ENCODE measurements around the gene FOXP1.

Gene FOXP1

GRCh38 chr3:71570546-71570945 is 13.0 kb downstream of the FOXP1 start:
- DNase-seq (ENCODE audit: insufficient read length, low spot score) (no peak), FAIRE-seq (no peak)
- TF ChIP-seq POLR2AphosphoS5 (IDR thresholded peaks at IDR 0.05; ENCODE audit: low read depth, low read length) (no peak), TAF1 (IDR thresholded peaks at IDR 0.05; ENCODE audit: low read depth, low read length) (no peak), SPI1 (IDR thresholded peaks at IDR 0.05; ENCODE audit: low read depth, low read length) (no peak), POU2F2 (IDR thresholded peaks at IDR 0.05; ENCODE audit: low read depth, low read length) (no peak), PAX5 (IDR thresholded peaks at IDR 0.05; ENCODE audit: insufficient read depth, low read length, severe bottlenecking) (no peak), POLR2A (IDR thresholded peaks at IDR 0.05; ENCODE audit: low read depth, low read length) (no peak)

GRCh38 chr3:71568207-71568606 is 15.3 kb downstream of the FOXP1 start:
- FAIRE-seq, result no peak
- TF ChIP-seq TAF1 (IDR thresholded peaks at IDR 0.05; ENCODE audit: low read depth, low read length), result no peak
- no peak for TF ChIP-seq POLR2A (IDR thresholded peaks at IDR 0.05; ENCODE audit: low read depth, low read length)
- TF ChIP-seq PAX5 (IDR thresholded peaks at IDR 0.05; ENCODE audit: insufficient read depth, low read length, severe bottlenecking), result no peak
- no peak for TF ChIP-seq SPI1 (IDR thresholded peaks at IDR 0.05; ENCODE audit: low read depth, low read length)
- no peak for DNase-seq (ENCODE audit: insufficient read length, low spot score)

GRCh38 chr3:71566776-71567175 is 16.8 kb downstream of the FOXP1 start:
- no peak for FAIRE-seq
- DNase-seq (ENCODE audit: insufficient read length, low spot score), result no peak
- no peak for TF ChIP-seq SPI1 (IDR thresholded peaks at IDR 0.05; ENCODE audit: low read depth, low read length)

- no peak for FAIRE-seq
- DNase-seq (ENCODE audit: insufficient read length, low spot score), result no peak
- TF ChIP-seq POLR2A (IDR thresholded peaks at IDR 0.05; ENCODE audit: low read depth, low read length) (no peak), PAX5 (IDR thresholded peaks at IDR 0.05; ENCODE audit: insufficient read depth, low read length, severe bottlenecking) (no peak), SPI1 (IDR thresholded peaks at IDR 0.05; ENCODE audit: low read depth, low read length) (no peak), POU2F2 (IDR thresholded peaks at IDR 0.05; ENCODE audit: low read depth, low read length) (no peak), TAF1 (IDR thresholded peaks at IDR 0.05; ENCODE audit: low read depth, low read length) (no peak), POLR2AphosphoS5 (IDR thresholded peaks at IDR 0.05; ENCODE audit: low read depth, low read length) (no peak)
These were observed 17.6 kb downstream of the FOXP1 start for GRCh38 chr3:71565976-71566375.

- FAIRE-seq (no peak), DNase-seq (ENCODE audit: insufficient read length, low spot score) (no peak)
- TF ChIP-seq PAX5 (IDR thresholded peaks at IDR 0.05; ENCODE audit: insufficient read depth, low read length, severe bottlenecking), result no peak
- TF ChIP-seq SPI1 (IDR thresholded peaks at IDR 0.05; ENCODE audit: low read depth, low read length), result no peak
- no peak for TF ChIP-seq TAF1 (IDR thresholded peaks at IDR 0.05; ENCODE audit: low read depth, low read length)
- TF ChIP-seq POLR2A (IDR thresholded peaks at IDR 0.05; ENCODE audit: low read depth, low read length), result no peak
- no peak for TF ChIP-seq POLR2AphosphoS5 (IDR thresholded peaks at IDR 0.05; ENCODE audit: low read depth, low read length)
These were observed 18.2 kb downstream of the FOXP1 start for GRCh38 chr3:71565316-71565715.

GRCh38 chr3:71564361-71564760 is 19.2 kb downstream of the FOXP1 start:
- FAIRE-seq (no peak), DNase-seq (ENCODE audit: insufficient read length, low spot score) (no peak)
- TF ChIP-seq POLR2AphosphoS5 (IDR thresholded peaks at IDR 0.05; ENCODE audit: low read depth, low read length) (no peak), POU2F2 (IDR thresholded peaks at IDR 0.05; ENCODE audit: low read depth, low read length) (no peak), SPI1 (IDR thresholded peaks at IDR 0.05; ENCODE audit: low read depth, low read length) (no peak), TAF1 (IDR thresholded peaks at IDR 0.05; ENCODE audit: low read depth, low read length) (no peak), PAX5 (IDR thresholded peaks at IDR 0.05; ENCODE audit: insufficient read depth, low read length, severe bottlenecking) (no peak), POLR2A (IDR thresholded peaks at IDR 0.05; ENCODE audit: low read depth, low read length) (no peak)

- FAIRE-seq (peak; percentile 90), DNase-seq (ENCODE audit: insufficient read length, low spot score) (no peak)
- no peak for TF ChIP-seq POLR2A (IDR thresholded peaks at IDR 0.05; ENCODE audit: low read depth, low read length)
- peak; percentile 98 for TF ChIP-seq SPI1 (IDR thresholded peaks at IDR 0.05; ENCODE audit: low read depth, low read length)
These were observed 19.7 kb downstream of the FOXP1 start for GRCh38 chr3:71563827-71564226.

GRCh38 chr3:71562938-71563337 is 20.6 kb downstream of the FOXP1 start:
- FAIRE-seq (no peak), DNase-seq (ENCODE audit: insufficient read length, low spot score) (no peak)
- TF ChIP-seq POU2F2 (IDR thresholded peaks at IDR 0.05; ENCODE audit: low read depth, low read length) (no peak), SPI1 (IDR thresholded peaks at IDR 0.05; ENCODE audit: low read depth, low read length) (no peak), POLR2AphosphoS5 (IDR thresholded peaks at IDR 0.05; ENCODE audit: low read depth, low read length) (no peak), PAX5 (IDR thresholded peaks at IDR 0.05; ENCODE audit: insufficient read depth, low read length, severe bottlenecking) (no peak), TAF1 (IDR thresholded peaks at IDR 0.05; ENCODE audit: low read depth, low read length) (no peak), POLR2A (IDR thresholded peaks at IDR 0.05; ENCODE audit: low read depth, low read length) (no peak)

- no peak for TF ChIP-seq TAF1 (IDR thresholded peaks at IDR 0.05; ENCODE audit: low read depth, low read length)
- DNase-seq (ENCODE audit: insufficient read length, low spot score), result no peak
- no peak for FAIRE-seq
These were observed 22.9 kb downstream of the FOXP1 start for GRCh38 chr3:71560665-71561064.

- FAIRE-seq (no peak), DNase-seq (ENCODE audit: insufficient read length, low spot score) (no peak)
- no peak for TF ChIP-seq POLR2A (IDR thresholded peaks at IDR 0.05; ENCODE audit: low read depth, low read length)
- TF ChIP-seq POU2F2 (IDR thresholded peaks at IDR 0.05; ENCODE audit: low read depth, low read length), result no peak
- TF ChIP-seq SPI1 (IDR thresholded peaks at IDR 0.05; ENCODE audit: low read depth, low read length), result no peak
- no peak for TF ChIP-seq POLR2AphosphoS5 (IDR thresholded peaks at IDR 0.05; ENCODE audit: low read depth, low read length)
- TF ChIP-seq TAF1 (IDR thresholded peaks at IDR 0.05; ENCODE audit: low read depth, low read length), result no peak
- TF ChIP-seq PAX5 (IDR thresholded peaks at IDR 0.05; ENCODE audit: insufficient read depth, low read length, severe bottlenecking), result no peak
These were observed 23.9 kb downstream of the FOXP1 start for GRCh38 chr3:71559578-71560162.

- no peak for FAIRE-seq
- TF ChIP-seq TAF1 (IDR thresholded peaks at IDR 0.05; ENCODE audit: low read depth, low read length) (no peak), POU2F2 (IDR thresholded peaks at IDR 0.05; ENCODE audit: low read depth, low read length) (no peak), PAX5 (IDR thresholded peaks at IDR 0.05; ENCODE audit: insufficient read depth, low read length, severe bottlenecking) (no peak), POLR2AphosphoS5 (IDR thresholded peaks at IDR 0.05; ENCODE audit: low read depth, low read length) (no peak), POLR2A (IDR thresholded peaks at IDR 0.05; ENCODE audit: low read depth, low read length) (no peak), SPI1 (IDR thresholded peaks at IDR 0.05; ENCODE audit: low read depth, low read length) (no peak)
These were observed 24.5 kb downstream of the FOXP1 start for GRCh38 chr3:71559021-71559420.

More at GRCh38 chr3:71559021-71559420, 24.5 kb downstream of the FOXP1 start:
- no peak for DNase-seq (ENCODE audit: insufficient read length, low spot score)
